Keratinocyte (primary cell): ENCODE measurements around the gene NCOA7. TPM values are rescaled to one million over a fixed set of nuclear protein-coding genes. Genes with fewer than 3 reads are reported as not detected.

Experiments used
- DNase-seq: peaks from one replicate; pipeline ENCODE4 v3.0.0-alpha.2; 2011; ENCODE audit warnings: low read depth, missing footprints, low spot score
- FAIRE-seq: peaks from 2 replicates; lab custom pipeline; 2011; peaks lifted over from hg19 to GRCh38; lab: Jason Lieb, UNC
- H2AFZ ChIP-seq: 2 replicates; pipeline ENCODE4 v1.6.0; 2012; ENCODE audit warnings: low read length, control low read depth, inconsistent platforms; ENCODE audit not compliant: control insufficient read depth
- H3K27ac ChIP-seq: 2 replicates; pipeline ENCODE4 v1.5.1; 2011; ENCODE audit warnings: low read length; ENCODE audit not compliant: control insufficient read depth, insufficient read depth
- H3K27me3 ChIP-seq: 3 replicates; pipeline ENCODE4 v1.6.0; 2011; ENCODE audit warnings: low read length; ENCODE audit not compliant: control insufficient read depth, insufficient read depth; ENCODE audit errors: extremely low read depth
- H3K36me3 ChIP-seq, 2 experiments: 2 replicates in 1 of 2; 3 replicates in 1 of 2; pipeline ENCODE4 v1.5.1; 2011; ENCODE audit warnings: low read length in 2 of 2, mild to moderate bottlenecking in 1 of 2; ENCODE audit not compliant: control insufficient read depth in 2 of 2, insufficient read depth in 2 of 2; ENCODE audit errors: extremely low read depth in 1 of 2
- H3K4me1 ChIP-seq: 3 replicates; pipeline ENCODE4 v1.5.1; 2011; ENCODE audit warnings: low read length; ENCODE audit not compliant: control insufficient read depth, insufficient read depth; ENCODE audit errors: extremely low read depth
- H3K4me2 ChIP-seq: 3 replicates; pipeline ENCODE4 v1.6.0; 2011; ENCODE audit warnings: low read depth, low read length; ENCODE audit not compliant: control insufficient read depth, insufficient read depth; ENCODE audit errors: extremely low read depth
- H3K4me3 ChIP-seq, 3 experiments: fragments of 200-600 bp in 1 of 3; sonication (generic) in 1 of 3; 2 replicates in 2 of 3; 3 replicates in 1 of 3; pipeline ENCODE4 v1.5.1; 2011 to 2016; ENCODE audit warnings: low read length in 3 of 3, mild to moderate bottlenecking in 3 of 3, control low read depth in 2 of 3, inconsistent platforms in 1 of 3, low read depth in 1 of 3, mixed read lengths in 1 of 3, mixed run types in 1 of 3, moderate library complexity in 1 of 3; ENCODE audit not compliant: control insufficient read depth in 2 of 3, insufficient read depth in 2 of 3; ENCODE audit errors: extremely low read depth in 1 of 3
- H3K79me2 ChIP-seq: 2 replicates; pipeline ENCODE4 v1.6.0; 2012; ENCODE audit warnings: low read length; ENCODE audit not compliant: control insufficient read depth, insufficient read depth
- H3K9ac ChIP-seq: 3 replicates; pipeline ENCODE4 v1.6.0; 2011; ENCODE audit warnings: low read length; ENCODE audit not compliant: control insufficient read depth, insufficient read depth; ENCODE audit errors: extremely low read depth
- H3K9me1 ChIP-seq: 3 replicates; pipeline ENCODE4 v1.6.0; 2011; ENCODE audit warnings: low read length; ENCODE audit not compliant: control insufficient read depth, insufficient read depth; ENCODE audit errors: extremely low read depth
- H3K9me3 ChIP-seq: 2 replicates; pipeline ENCODE4 v1.5.1; 2012; ENCODE audit warnings: low read depth, low read length; ENCODE audit not compliant: control insufficient read depth
- H4K20me1 ChIP-seq: 3 replicates; pipeline ENCODE4 v1.6.0; 2011; ENCODE audit warnings: low read length; ENCODE audit not compliant: control insufficient read depth, insufficient read depth; ENCODE audit errors: extremely low read depth
- CTCF ChIP-seq, 3 experiments: IDR thresholded peaks in 1 of 3; conservative IDR thresholded peaks in 1 of 3; optimal IDR thresholded peaks in 1 of 3; 2 replicates in 2 of 3; 3 replicates in 1 of 3; pipeline versions ENCODE3 to v1.5.1; 2011; ENCODE audit warnings: low read length in 3 of 3, mild to moderate bottlenecking in 3 of 3, moderate library complexity in 2 of 3, control low read depth in 1 of 3, inconsistent platforms in 1 of 3; ENCODE audit not compliant: insufficient read depth in 2 of 3; ENCODE audit errors: extremely low read depth in 1 of 3
- EZH2 ChIP-seq: IDR thresholded peaks from one replicate; pipeline ENCODE4 v1.6.1; 2012; ENCODE audit warnings: inconsistent platforms, mild to moderate bottlenecking, low read length, moderate library complexity
- dilution Hi-C: fragments of 300-500 bp; cut with MboI; formaldehyde crosslinking; loops from one replicate; pipeline ENCODE4 v1.7.0; 2020; ENCODE audit warnings: low sequenced_read_pairs; ENCODE audit not compliant: extremely low pct_ligation_motif_present
- polyA plus RNA-seq, 5 experiments: library from polyadenylated mRNA; depleted of rRNA in 3 of 5; stranded (reverse) in 3 of 5; stranded (forward) in 1 of 5; unstranded in 1 of 5; fragments of >200 nt; gene quantifications; 1 replicate in 1 of 5; 2 replicates in 3 of 5; 3 replicates in 1 of 5; pipeline versions ENCODE4 v1.2.1 to v1.2.3, GENCODE V29; 2011 to 2012; ENCODE audit warnings: missing spikeins in 2 of 5, low read depth in 1 of 5, low replicate concordance in 1 of 5

NCOA7 gene
- polyA plus RNA-seq, 1 donor (not counting 4 experiments of a cell fraction or from before 2014, with no cell fraction given), result 20.5 TPM

DNA sequence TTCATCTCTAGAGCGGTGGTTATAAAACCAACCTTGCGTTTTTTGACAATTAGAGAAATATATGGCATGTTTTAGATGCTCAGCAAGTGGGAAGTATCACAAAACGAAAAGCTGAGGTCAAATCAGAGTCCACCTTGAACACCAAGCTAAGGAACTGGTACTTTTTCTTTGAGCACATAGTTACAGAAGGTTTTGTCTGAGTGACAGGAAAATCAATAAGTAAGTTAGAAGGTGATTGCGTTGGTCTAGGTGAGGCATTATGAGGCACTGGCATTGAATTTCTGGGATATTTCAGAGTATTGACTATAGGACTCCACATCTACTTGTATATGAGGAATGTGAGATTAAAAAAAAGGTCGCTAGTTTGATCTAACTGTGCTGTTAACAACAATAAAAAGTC lies 165.2 kb downstream of the NCOA7 start:
- Histone ChIP-seq H3K79me2 (no peaks in the 10 kb centered on the region), H3K9me1 (no peaks in the 10 kb centered on the region), H4K20me1 (no peaks in the 10 kb centered on the region), H3K4me1 (peaks cover 16% of the 10 kb centered on the region), H3K27me3 (no peaks in the 10 kb centered on the region), H3K9ac (peak overlapping the region; percentile 88), H3K4me2 (peak overlapping the region; percentile 97), H2AFZ (peak overlapping the region; percentile 34), H3K36me3 (no peaks in the 10 kb centered on the region), H3K9me3 (no peaks in the 10 kb centered on the region), H3K4me3 (peak overlapping the region in 2 of 3 experiments; percentile 81), H3K27ac (peak overlapping the region; percentile 78)
- TF ChIP-seq CTCF (optimal IDR thresholded peaks at IDR 0.05 in 1 of 3, IDR thresholded peaks at IDR 0.05 in 1 of 3, conservative IDR thresholded peaks at IDR 0.05 in 1 of 3; ENCODE audit: extremely low read depth in 1 of 3, insufficient read depth in 2 of 3, low read length in 3 of 3) (no peak), EZH2 (no peak)
- no peak for DNase-seq
- dilution Hi-C loops, result no loop called here
- FAIRE-seq, result no peak

DNA sequence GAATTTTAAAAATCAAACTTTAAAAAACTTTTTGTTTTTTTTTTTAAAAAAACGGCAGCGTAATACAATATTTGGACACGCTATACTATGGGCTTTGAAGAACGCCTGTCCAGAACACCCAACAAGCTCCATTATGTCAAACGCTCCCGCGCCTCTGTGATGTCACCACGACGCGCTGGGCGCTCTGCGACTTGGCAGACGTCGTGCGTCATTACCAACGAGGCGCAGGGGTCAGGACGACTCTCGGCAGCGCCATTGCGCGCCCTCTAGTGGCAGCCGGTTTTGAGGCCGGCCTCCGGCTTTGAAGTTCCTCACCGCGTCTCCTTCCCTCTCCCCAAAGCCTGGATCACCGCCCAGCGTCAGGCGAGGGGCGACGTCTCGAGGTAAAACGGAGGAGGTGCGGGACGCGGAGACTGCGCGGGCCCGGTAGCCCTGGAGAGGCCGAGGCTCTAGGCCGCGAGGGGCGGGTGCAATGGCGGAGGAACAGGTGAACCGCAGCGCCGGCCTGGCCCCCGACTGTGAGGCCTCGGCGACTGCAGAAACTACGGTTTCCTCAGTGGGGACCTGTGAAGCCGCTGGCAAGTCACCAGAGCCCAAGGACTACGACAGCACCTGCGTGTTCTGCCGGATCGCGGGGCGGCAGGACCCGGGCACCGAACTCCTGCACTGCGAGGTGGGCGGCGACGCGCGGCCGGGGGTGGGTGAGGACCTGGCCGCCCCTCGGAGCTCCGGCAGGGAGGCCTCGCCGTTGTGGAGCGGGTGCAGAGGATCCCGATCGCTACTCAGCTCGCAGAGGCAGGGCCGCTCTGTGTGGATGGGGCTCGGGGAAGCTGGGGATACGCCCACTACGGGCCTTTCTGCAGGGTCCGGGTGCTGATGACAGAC lies 166.0 kb downstream of the NCOA7 start, which contains the start of gene HINT3:
Gene HINT3 (plus strand): TSS at position 265 of the 885 bp plus-strand sequence. CDS start 208 bp downstream, at position 473.
- peak within 1 kb of the TSS; percentile 97 for H3K4me2 ChIP-seq
- DNase-seq, result no peak
- dilution Hi-C loops, result no loop called here
- H3K9me1 ChIP-seq, result no peaks in the 10 kb centered on the region
- TF ChIP-seq EZH2, result no peak
- peak; percentile 91 to 98 (median 93) for TF ChIP-seq CTCF (optimal IDR thresholded peaks at IDR 0.05 in 1 of 3, IDR thresholded peaks at IDR 0.05 in 1 of 3, conservative IDR thresholded peaks at IDR 0.05 in 1 of 3; ENCODE audit: extremely low read depth in 1 of 3, insufficient read depth in 2 of 3, low read length in 3 of 3)
- H3K4me3 ChIP-seq, result peak within 1 kb of the TSS; percentile 81
- peak within 1 kb of the TSS; percentile 78 for H3K27ac ChIP-seq
- H2AFZ ChIP-seq, result peak within 1 kb of the TSS; percentile 95
- H3K9me3 ChIP-seq, result no peaks in the 10 kb centered on the region
- H4K20me1 ChIP-seq, result no peaks in the 10 kb centered on the region
- peak within 1 kb of the TSS; percentile 88 for H3K9ac ChIP-seq
- H3K27me3 ChIP-seq, result no peaks in the 10 kb centered on the region
- no peaks in the 10 kb centered on the region for H3K36me3 ChIP-seq
- no peak for FAIRE-seq
- peaks cover 16% of the 10 kb centered on the region for H3K4me1 ChIP-seq
- H3K79me2 ChIP-seq, result no peaks in the 10 kb centered on the region
